ACHN (cell line): ENCODE measurements around the gene IRGC.
"Not testable (repeated sequence)": the region's sequence is repeated elsewhere in the genome, so short reads cannot be mapped to it uniquely, and the experiment has no call there.

Experiments used
- DNase-seq: peaks from one replicate; pipeline ENCODE4 v3.0.0-alpha.2; 2015
- in situ Hi-C: cut with HindIII; loops from 2 replicates; pipeline ENCODE4 v1.10.0; 2017; ENCODE audit warnings: low sequenced_read_pairs, low pct_ligation_motif_present, low pct_unique_long_range_greater_than_20kb

The IRGC gene, protein sequence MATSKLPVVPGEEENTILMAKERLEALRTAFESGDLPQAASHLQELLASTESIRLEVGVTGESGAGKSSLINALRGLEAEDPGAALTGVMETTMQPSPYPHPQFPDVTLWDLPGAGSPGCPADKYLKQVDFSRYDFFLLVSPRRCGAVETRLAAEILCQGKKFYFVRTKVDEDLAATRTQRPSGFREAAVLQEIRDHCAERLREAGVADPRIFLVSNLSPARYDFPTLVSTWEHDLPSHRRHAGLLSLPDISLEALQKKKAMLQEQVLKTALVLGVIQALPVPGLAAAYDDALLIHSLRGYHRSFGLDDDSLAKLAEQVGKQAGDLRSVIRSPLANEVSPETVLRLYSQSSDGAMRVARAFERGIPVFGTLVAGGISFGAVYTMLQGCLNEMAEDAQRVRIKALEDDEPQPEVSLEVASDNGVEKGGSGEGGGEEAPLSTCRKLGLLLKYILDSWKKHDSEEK

GRCh38 chr19:43715776-43716175 lies at the start of gene IRGC:
IRGC (plus strand) TSS chr19:43716076; CDS start chr19:43718559, 2,483 bp downstream.
- in situ Hi-C loops: no loop called here
- no peak for DNase-seq

GRCh38 chr19:43667126-43667875 lies 48.6 kb upstream of the IRGC start:
- in situ Hi-C loops: no loop called here
- no peak for DNase-seq

DNA sequence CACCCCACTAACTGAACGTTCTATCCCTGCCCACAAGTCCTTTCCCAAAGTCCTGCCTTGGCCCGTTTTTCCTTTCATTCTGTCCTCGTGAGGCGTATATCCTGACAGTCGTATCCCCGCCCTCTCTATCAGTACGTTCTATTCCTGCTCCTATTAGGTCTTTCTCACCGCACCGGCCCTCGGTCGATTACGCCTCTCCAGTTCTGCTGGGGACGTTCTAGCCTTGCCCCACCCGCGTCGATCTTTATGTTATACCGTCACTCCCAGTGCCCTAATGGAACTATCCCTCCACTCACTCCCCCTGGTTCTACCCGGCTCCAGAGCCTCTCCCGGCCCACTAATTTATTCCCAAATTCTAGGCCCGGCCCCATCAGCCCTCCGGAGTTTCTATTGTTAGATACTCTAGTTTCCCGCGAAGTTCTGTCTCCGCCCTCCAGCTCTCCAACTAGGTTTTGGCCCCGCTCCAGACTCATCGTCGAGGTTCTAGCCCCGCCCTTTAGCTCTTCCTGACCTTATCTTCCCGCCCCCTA lies 47.9 kb upstream of the IRGC start:
- no peak for DNase-seq
- in situ Hi-C loops: no loop called here

- peak; percentile 96 for DNase-seq
- in situ Hi-C loops: no loop called here
These were observed 47.3 kb upstream of the IRGC start for GRCh38 chr19:43668406-43669109.

DNA sequence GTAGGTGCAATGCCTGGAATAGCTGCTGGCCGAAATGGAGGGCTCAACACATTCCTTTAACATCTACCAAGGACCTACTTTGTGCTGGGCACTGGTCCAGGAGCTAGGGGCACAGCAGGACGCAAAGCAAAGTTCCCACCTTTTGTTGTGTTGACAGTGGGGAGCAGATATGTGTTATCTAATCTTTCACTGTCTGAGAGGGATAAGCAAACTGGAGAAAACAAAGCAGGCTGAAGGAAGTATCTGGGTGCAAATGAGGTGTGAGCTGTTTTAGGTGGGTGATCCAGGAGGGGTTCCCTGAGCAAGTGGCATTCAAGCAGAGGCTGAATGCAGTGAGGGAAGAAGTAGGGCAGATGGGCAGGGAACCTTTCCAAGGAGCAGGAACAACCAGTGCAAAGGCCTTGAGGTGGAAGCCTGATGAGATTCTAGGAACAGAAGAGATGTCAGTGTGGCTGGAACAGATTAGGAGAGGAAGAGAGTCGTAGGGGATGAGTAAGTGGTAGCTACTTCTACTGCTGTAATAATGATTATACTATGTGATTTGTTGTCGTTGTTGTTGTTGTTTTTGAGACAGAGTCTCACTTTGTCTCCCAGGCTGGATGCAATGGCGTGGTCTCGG lies 43.7 kb upstream of the IRGC start:
- in situ Hi-C loops: no loop called here
- DNase-seq: no peak

GRCh38 chr19:43673637-43674036 lies 42.2 kb upstream of the IRGC start:
- DNase-seq: no peak

GRCh38 chr19:43674183-43674582 lies 41.7 kb upstream of the IRGC start:
- no peak for DNase-seq
- in situ Hi-C loops: no loop called here

More at GRCh38 chr19:43673637-43674036, 42.2 kb upstream of the IRGC start:
- in situ Hi-C loops: no loop called here

DNA sequence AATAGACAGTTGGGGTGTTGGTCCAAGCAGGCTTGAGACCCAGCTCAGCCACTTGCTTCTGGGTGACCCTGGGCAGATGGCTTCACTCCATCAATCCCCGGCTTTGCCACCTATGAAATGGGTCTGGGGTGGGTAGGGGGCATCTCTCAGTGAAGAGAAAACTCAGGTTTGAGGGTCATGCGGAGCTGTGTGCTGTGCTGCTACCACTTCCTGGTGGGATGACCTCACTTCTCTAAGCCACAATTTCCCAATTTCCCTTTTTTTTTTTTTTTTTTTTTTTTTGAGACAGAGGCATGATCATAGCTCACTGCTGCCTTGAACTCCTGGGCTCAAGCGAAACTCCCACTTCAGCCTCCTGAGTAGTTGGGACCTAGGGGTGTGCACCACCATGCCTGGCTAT lies 41.3 kb upstream of the IRGC start:
- in situ Hi-C loops: no loop called here
- no peak for DNase-seq

DNA sequence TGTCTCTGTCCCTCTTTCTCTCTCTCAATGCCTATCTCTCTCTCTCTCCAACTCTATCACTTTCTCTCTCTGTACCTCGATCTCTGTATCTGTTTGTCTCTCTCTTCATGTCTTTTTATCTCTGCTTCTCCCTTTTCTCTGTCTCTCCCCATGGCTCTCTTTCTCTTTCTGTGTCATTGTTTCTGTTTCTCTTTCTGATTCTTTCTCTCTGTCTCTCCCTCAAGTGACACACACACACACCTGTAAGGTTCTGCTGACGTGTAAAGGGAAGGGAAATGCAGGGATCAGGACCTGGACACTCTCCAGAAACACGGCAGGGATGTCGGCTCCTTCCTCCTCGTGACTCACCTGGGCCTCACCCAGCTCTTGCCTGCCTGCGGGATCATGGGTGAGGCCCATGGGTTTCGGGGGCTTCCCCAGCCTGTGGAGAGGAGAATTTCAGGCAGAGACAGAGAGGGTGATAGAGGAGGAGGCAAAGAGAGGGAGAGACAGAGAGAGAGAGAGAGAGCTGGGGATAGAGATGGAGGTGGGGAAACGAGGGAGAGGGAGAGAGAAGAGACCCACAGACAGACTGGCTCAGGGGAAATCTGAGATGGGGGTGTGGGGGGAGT lies 40.5 kb upstream of the IRGC start:
- in situ Hi-C loops: no loop called here
- DNase-seq: peak; percentile 45

GRCh38 chr19:43675906-43676305 lies 40.0 kb upstream of the IRGC start:
- in situ Hi-C loops: no loop called here
- DNase-seq: no peak

GRCh38 chr19:43678512-43679261 lies 37.2 kb upstream of the IRGC start:
- DNase-seq: no peak
- in situ Hi-C loops: no loop called here

- DNase-seq: no peak
- in situ Hi-C loops: no loop called here
These were observed 34.1 kb upstream of the IRGC start for GRCh38 chr19:43681821-43682220.

GRCh38 chr19:43682269-43682668 lies 33.6 kb upstream of the IRGC start:
- DNase-seq, in situ Hi-C loops: not testable (repeated sequence)

- no peak for DNase-seq
- in situ Hi-C loops: no loop called here
These were observed 32.8 kb upstream of the IRGC start for GRCh38 chr19:43682824-43683661.

DNA sequence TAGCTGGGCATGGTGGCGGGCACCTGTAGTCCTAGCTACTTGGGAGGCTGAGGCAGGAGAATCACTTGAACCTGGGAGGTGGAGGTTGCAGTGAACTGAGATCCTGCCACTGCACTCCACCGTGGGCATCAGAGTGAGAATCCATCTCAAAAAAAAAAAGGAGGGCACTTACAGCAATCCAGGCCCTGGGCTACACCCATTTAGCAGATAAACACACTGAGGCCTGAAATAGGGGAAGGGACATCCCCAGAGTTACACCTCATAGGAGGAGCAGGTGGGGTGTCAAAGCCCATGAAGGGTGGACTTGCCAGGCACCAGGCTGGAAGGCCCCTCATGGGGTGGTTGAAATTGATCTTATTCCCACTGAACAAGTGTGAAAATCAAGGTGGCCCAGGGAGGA lies 32.0 kb upstream of the IRGC start:
- no peak for DNase-seq
- in situ Hi-C loops: no loop called here

- no peak for DNase-seq
- in situ Hi-C loops: no loop called here
These were observed 31.6 kb upstream of the IRGC start for GRCh38 chr19:43684326-43684725.

GRCh38 chr19:43687660-43687997 lies 28.2 kb upstream of the IRGC start:
- no peak for DNase-seq
- in situ Hi-C loops: no loop called here
